Upper lobe of left lung (tissue), 6 donors: ENCODE results near the gene PAM. TPM values are rescaled to one million over a fixed set of nuclear protein-coding genes. Genes with fewer than 3 reads are reported as not detected.

Experiments
- ATAC-seq, 2 donors: fragments of 200-7000 bp; cut with Tn5 transposase; one replicate each; pipeline ENCODE4 v1.9.1; 2022; ENCODE audit warnings: mild to moderate bottlenecking in 2 of 2, moderate library complexity in 2 of 2; ENCODE audit not compliant: low FRiP score in 2 of 2
- DNase-seq, 2 donors: peaks; one replicate each; pipeline ENCODE4 v3.0.0-alpha.2; 2019 to 2020
- H3K27ac ChIP-seq, 4 donors: fragments of 200-600 bp; sonication (generic); one replicate each; pipeline ENCODE4 v1.5.1; 2016 to 2019
- H3K27me3 ChIP-seq, 4 donors: fragments of 200-600 bp; sonication (generic); one replicate each; pipeline ENCODE4 v1.5.1; 2017 to 2019
- H3K36me3 ChIP-seq, 4 donors: fragments of 200-600 bp; sonication (generic); one replicate each; pipeline ENCODE4 v1.5.1; 2016 to 2019
- H3K4me1 ChIP-seq, 4 donors: fragments of 200-600 bp; sonication (generic); one replicate each; pipeline ENCODE4 v1.5.1; 2018 to 2019
- H3K4me3 ChIP-seq, 4 donors: fragments of 200-600 bp; sonication (generic); one replicate each; pipeline ENCODE4 v1.5.1; 2017 to 2019; ENCODE audit warnings: mild to moderate bottlenecking in 2 of 4, moderate library complexity in 1 of 4
- H3K9me3 ChIP-seq, 4 donors: fragments of 200-600 bp; sonication (generic); one replicate each; pipeline ENCODE4 v1.5.1; 2018 to 2019
- EP300 ChIP-seq, 4 donors: sonication (generic); formaldehyde crosslinking; IDR thresholded peaks; one replicate each; pipeline ENCODE4 v1.5.1; 2017; ENCODE audit warnings: antibody characterized with exemption in 4 of 4, control low read depth in 2 of 4
- POLR2A ChIP-seq, 4 donors: fragments of 450-650 bp; IDR thresholded peaks; one replicate each; pipeline ENCODE4 v1.5.1; 2016 to 2017; ENCODE audit warnings: antibody characterized with exemption in 4 of 4, mild to moderate bottlenecking in 2 of 4
- POLR2AphosphoS5 ChIP-seq, 2 donors: sonication (generic); formaldehyde crosslinking; IDR thresholded peaks; one replicate each; pipeline ENCODE4 v1.5.1; 2017; ENCODE audit warnings: antibody characterized with exemption in 2 of 2
- WGBS, 2 donors: methylation state at CpG; one replicate each; pipeline ENCODE4 v1.1.5; 2017 to 2018; 5-methylcytosine and 5-hydroxymethylcytosine counted together
- total RNA-seq, 6 donors: library from RNA; depleted of rRNA in 4 of 6; stranded (reverse); fragments of >200 nt in 4 of 6; gene quantifications; one replicate each; pipeline versions ENCODE4 v1.1.0 to v1.2.1, GENCODE V29; 2016 to 2021
- TF ChIP-seq, protein P1 (sequence below), 6 experiments: fragments of 450-650 bp in 4 of 6; fragments of 200-600 bp in 2 of 6; sonication (generic) in 2 of 6; IDR thresholded peaks; one replicate each; pipeline ENCODE4 v1.5.1; 2016 to 2019; ENCODE audit warnings: antibody characterized with exemption in 6 of 6
- donor health status: DM: no; HTN: no; CAD: no; lungs with moderate emphysema.
- donor health status: DM: no; HTN: yes; CAD: no; lungs with severe emphysema.

Gene PAM
- total RNA-seq, 6 donors from 2014 or later = 91.1 to 428 (median 212) TPM

DNA sequence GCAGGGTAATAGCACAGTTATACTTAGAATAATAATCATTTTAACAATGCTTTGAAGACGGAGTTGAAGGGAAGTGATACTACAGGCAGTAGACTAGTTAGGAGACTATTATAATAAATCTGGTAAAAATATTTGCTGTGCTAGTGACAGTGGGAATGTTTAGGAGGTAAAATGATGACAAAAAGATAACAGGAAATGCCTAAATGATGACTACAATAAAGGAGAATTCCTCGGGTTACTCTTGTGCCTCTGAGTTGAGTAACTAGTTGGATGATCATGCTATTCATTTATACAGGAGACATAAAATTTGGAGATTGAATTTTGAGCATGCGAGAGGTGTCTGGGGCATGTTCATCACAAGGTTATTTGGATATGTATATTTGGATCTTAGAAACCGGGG, 32.2 kb upstream of the PAM start:
- DNase-seq (no peak), ATAC-seq (no peak)
- H3K36me3 ChIP-seq = no peaks in the 10 kb centered on the region
- WGBS, 2 donors = 75 to 81% methylated on average over 4 of the region's 4 CpGs
- no peaks in the 10 kb centered on the region for H3K4me1 ChIP-seq
- H3K27me3 ChIP-seq = no peaks in the 10 kb centered on the region
- H3K4me3 ChIP-seq = no peak overlapping the region
- H3K27ac ChIP-seq = no peak overlapping the region
- TF ChIP-seq POLR2AphosphoS5 (IDR thresholded peaks at IDR 0.05) = no peak
- TF ChIP-seq POLR2A (IDR thresholded peaks at IDR 0.05) = no peak
- TF ChIP-seq, protein P1, sequence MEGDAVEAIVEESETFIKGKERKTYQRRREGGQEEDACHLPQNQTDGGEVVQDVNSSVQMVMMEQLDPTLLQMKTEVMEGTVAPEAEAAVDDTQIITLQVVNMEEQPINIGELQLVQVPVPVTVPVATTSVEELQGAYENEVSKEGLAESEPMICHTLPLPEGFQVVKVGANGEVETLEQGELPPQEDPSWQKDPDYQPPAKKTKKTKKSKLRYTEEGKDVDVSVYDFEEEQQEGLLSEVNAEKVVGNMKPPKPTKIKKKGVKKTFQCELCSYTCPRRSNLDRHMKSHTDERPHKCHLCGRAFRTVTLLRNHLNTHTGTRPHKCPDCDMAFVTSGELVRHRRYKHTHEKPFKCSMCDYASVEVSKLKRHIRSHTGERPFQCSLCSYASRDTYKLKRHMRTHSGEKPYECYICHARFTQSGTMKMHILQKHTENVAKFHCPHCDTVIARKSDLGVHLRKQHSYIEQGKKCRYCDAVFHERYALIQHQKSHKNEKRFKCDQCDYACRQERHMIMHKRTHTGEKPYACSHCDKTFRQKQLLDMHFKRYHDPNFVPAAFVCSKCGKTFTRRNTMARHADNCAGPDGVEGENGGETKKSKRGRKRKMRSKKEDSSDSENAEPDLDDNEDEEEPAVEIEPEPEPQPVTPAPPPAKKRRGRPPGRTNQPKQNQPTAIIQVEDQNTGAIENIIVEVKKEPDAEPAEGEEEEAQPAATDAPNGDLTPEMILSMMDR (IDR thresholded peaks at IDR 0.05) = no peak
- TF ChIP-seq EP300 (IDR thresholded peaks at IDR 0.05) = no peak
- no peaks in the 10 kb centered on the region for H3K9me3 ChIP-seq

DNA sequence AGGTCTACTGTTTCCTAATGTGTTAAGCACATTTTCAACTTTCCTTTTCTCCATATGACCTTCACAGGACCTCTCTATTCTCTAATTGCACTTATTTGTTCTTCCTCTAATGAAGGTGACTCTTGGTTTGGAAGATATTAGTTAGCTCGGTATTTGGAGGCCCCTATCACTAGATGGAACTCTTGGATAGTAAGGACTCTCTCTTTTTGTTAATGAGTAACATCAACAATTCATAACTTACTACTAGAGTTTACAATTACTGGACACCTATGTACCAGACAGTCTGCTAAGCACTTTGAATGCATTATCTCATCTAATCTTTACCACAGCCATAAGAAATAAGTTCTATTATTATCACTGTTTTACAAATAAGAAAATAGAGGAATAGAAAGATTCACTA, 23.4 kb upstream of the PAM start:
- TF ChIP-seq, protein P1 (IDR thresholded peaks at IDR 0.05) = no peak
- no peak for TF ChIP-seq POLR2A (IDR thresholded peaks at IDR 0.05)
- TF ChIP-seq POLR2AphosphoS5 (IDR thresholded peaks at IDR 0.05) = no peak
- no peak for TF ChIP-seq EP300 (IDR thresholded peaks at IDR 0.05)
- ATAC-seq (no peak), DNase-seq (no peak)
- Histone ChIP-seq H3K4me3 (no peak overlapping the region), H3K27me3 (no peaks in the 10 kb centered on the region), H3K4me1 (no peaks in the 10 kb centered on the region), H3K36me3 (no peaks in the 10 kb centered on the region), H3K27ac (no peak overlapping the region), H3K9me3 (no peaks in the 10 kb centered on the region)
- 58 to 61% methylated on average over 1 of the region's 1 CpG for WGBS, 2 donors

DNA sequence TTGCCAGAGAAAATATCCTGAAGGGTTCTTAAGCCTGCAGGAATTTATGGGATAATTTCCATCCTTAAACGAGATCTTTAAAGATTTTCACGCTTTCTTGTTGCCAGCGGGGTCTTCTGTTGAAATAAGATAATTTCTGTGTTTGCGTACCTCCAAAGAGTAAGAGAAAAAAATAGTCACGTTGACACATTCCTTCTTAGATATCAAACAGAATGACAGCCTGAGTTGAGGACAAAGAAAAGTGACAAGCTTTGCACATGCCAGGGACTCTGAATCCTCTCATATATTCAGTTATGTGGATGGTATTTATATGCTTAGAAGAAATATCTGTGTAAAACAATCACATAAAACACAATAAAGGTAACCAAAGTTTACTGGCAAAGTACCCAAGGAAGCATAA, 21.6 kb upstream of the PAM start:
- DNase-seq (no peak), ATAC-seq (no peak)
- Histone ChIP-seq H3K4me1 (no peaks in the 10 kb centered on the region), H3K27ac (no peak overlapping the region), H3K4me3 (no peak overlapping the region), H3K27me3 (no peaks in the 10 kb centered on the region), H3K36me3 (no peaks in the 10 kb centered on the region), H3K9me3 (no peaks in the 10 kb centered on the region)
- TF ChIP-seq, protein P1 (IDR thresholded peaks at IDR 0.05) = no peak
- no peak for TF ChIP-seq POLR2AphosphoS5 (IDR thresholded peaks at IDR 0.05)
- 79 to 84% methylated on average over 5 of the region's 5 CpGs for WGBS, 2 donors

DNA sequence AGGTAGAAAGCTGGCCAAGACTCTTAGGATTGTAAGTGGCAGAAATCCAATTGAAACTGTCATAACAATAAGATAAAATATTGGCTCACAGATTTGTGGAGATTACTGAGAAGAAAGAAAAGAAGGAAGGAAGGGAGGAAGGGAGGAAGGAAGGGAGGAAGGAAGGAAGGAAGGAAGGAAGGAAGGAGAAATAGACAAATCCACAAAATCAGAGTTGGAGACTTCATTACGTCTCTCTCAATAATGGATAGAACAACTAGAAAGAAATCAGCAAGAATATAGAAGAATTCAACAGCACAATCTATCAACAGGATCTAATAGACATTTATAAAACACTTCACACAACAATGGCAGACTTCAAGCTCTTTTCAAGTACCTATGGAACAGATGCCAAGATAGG, 17.9 kb upstream of the PAM start:
- Histone ChIP-seq H3K4me1 (no peaks in the 10 kb centered on the region), H3K27ac (no peak overlapping the region), H3K27me3 (no peaks in the 10 kb centered on the region), H3K36me3 (no peaks in the 10 kb centered on the region), H3K9me3 (no peaks in the 10 kb centered on the region), H3K4me3 (no peak overlapping the region)
- ATAC-seq (no peak), DNase-seq (no peak)
- TF ChIP-seq EP300 (IDR thresholded peaks at IDR 0.05) (no peak), POLR2A (IDR thresholded peaks at IDR 0.05) (no peak), POLR2AphosphoS5 (IDR thresholded peaks at IDR 0.05) (no peak)
- 35 to 60% methylated on average over 1 of the region's 1 CpG for WGBS, 2 donors

GRCh38 chr5:102737805-102738469, 17.2 kb upstream of the PAM start:
- no peaks in the 10 kb centered on the region for H3K9me3 ChIP-seq
- H3K4me3 ChIP-seq = no peak overlapping the region
- ATAC-seq (no peak), DNase-seq (no peak)
- no peak overlapping the region for H3K27ac ChIP-seq
- H3K36me3 ChIP-seq = no peaks in the 10 kb centered on the region
- WGBS, 2 donors = 60 to 61% methylated on average over 7 of the region's 7 CpGs
- TF ChIP-seq POLR2AphosphoS5 (IDR thresholded peaks at IDR 0.05) (no peak), EP300 (IDR thresholded peaks at IDR 0.05) (no peak), POLR2A (IDR thresholded peaks at IDR 0.05) (no peak)
- TF ChIP-seq, protein P1 (IDR thresholded peaks at IDR 0.05) = no peak
- no peaks in the 10 kb centered on the region for H3K27me3 ChIP-seq
- H3K4me1 ChIP-seq = no peaks in the 10 kb centered on the region
